Measurements from ENCODE around the gene PADI4. TPM values are rescaled to one million over a fixed set of nuclear protein-coding genes. Genes with fewer than 3 reads are reported as not detected.

PADI4 gene
- total and polyA plus RNA-seq, 2 donors (not counting 3 experiments of a cell fraction or from before 2014, with no cell fraction given), result not detected

DNA sequence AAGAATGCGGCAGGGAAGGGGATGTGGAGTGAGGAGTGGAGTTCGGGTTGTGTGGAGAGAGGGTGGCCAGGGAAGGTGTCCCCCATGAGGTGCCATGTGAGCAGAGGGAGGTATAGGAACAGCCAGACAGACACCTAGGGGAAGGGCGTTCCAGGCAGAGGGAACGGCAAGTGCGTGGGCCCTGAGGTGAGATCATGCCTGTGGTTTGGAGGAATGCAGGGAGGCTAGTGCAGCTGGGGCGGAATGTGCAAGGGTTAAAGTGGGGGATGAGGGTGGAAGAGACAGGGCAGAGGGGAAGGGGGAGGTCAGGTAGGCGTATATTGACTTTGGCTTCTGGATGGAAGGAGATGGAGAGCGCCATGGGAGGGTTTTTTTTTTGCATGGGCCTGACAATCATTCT lies 32.4 kb downstream of the PADI4 start:
- H3K4me1 ChIP-seq (ENCODE audit: control insufficient read depth, extremely low read depth, insufficient read depth, low read length), result no peaks in the 10 kb centered on the region
- TF ChIP-seq POLR2A (IDR thresholded peaks at IDR 0.05; ENCODE audit: low read depth, low read length) (no peak), MAX (IDR thresholded peaks at IDR 0.05; ENCODE audit: insufficient read depth, insufficient read length) (no peak), MYC (IDR thresholded peaks at IDR 0.05; ENCODE audit: low read depth, low read length) (no peak), CTCF (IDR thresholded peaks at IDR 0.05; ENCODE audit: extremely low read depth in 1 of 2, insufficient read depth in 1 of 2, low read depth in 1 of 2, low read length in 2 of 2) (no peak), JUN (IDR thresholded peaks at IDR 0.05; ENCODE audit: borderline replicate concordance, insufficient read depth, insufficient read length, low read depth) (no peak), POLR2AphosphoS5 (IDR thresholded peaks at IDR 0.05; ENCODE audit: insufficient read depth, low read depth, low read length) (no peak), FOS (IDR thresholded peaks at IDR 0.05; ENCODE audit: borderline replicate concordance, insufficient read depth, low read length) (no peak), GATA2 (IDR thresholded peaks at IDR 0.05; ENCODE audit: insufficient read depth, insufficient read length, low read depth, low read length) (no peak), EZH2 (IDR thresholded peaks at IDR 0.05; ENCODE audit: borderline replicate concordance, low read depth, low read length, severe bottlenecking) (no peak)
- H3K9me1 ChIP-seq (replicated peaks; ENCODE audit: control insufficient read depth, extremely low read depth, insufficient read depth, low read length), result no peaks in the 10 kb centered on the region
- no peak overlapping the region for H3K9ac ChIP-seq (replicated peaks; ENCODE audit: extremely low read depth, insufficient read depth, low read length)
- no peak overlapping the region for H3K4me2 ChIP-seq (ENCODE audit: insufficient read depth, low read length)
- no peak overlapping the region for H3K4me3 ChIP-seq (replicated peaks in 1 of 3; ENCODE audit: insufficient read depth in 1 of 3, low read depth in 1 of 3, low read length in 3 of 3)
- FAIRE-seq (no peak), DNase-seq (ENCODE audit: low read depth, low spot score) (no peak)
- no peaks in the 10 kb centered on the region for H3K9me3 ChIP-seq (replicated peaks; ENCODE audit: control insufficient read depth, insufficient read depth, low read length)
- no peaks in the 10 kb centered on the region for H4K20me1 ChIP-seq (replicated peaks; ENCODE audit: control insufficient read depth, extremely low read depth, insufficient read depth, low read length)
- intact Hi-C loops (cut with micrococcal nuclease), result no loop called here
- H2AFZ ChIP-seq (ENCODE audit: low read depth, low read length), result no peak overlapping the region
- no peaks in the 10 kb centered on the region for H3K27me3 ChIP-seq (ENCODE audit: control insufficient read depth in 2 of 2, insufficient read depth in 2 of 2, low read length in 2 of 2)
- dilution Hi-C loops (cut with MboI; ENCODE audit: extremely low pct_ligation_motif_present, low sequenced_read_pairs), result no loop called here
- ChIA-PET POLR2A (no interaction called here), CTCF (interaction anchor here (1.3 kb wide), 1 partner anchor 214 kb away, joined by 3 read pairs; no protein-coding TSS in a partner anchor)
- BruUV-seq (replicated peaks), result no TSS peak
- H3K36me3 ChIP-seq (ENCODE audit: control insufficient read depth in 2 of 2, extremely low read depth in 1 of 2, insufficient read depth in 2 of 2, low read length in 2 of 2), result no peaks in the 10 kb centered on the region
- no peak overlapping the region for H3K27ac ChIP-seq (ENCODE audit: insufficient read depth, low read depth, low read length)
- H3K79me2 ChIP-seq (ENCODE audit: control insufficient read depth, insufficient read depth, low read length), result no peaks in the 10 kb centered on the region
